ENCODE data around the gene RGS12. TPM values are rescaled to one million over a fixed set of nuclear protein-coding genes. Genes with fewer than 3 reads are reported as not detected.

RGS12 gene
- total and polyA plus RNA-seq, 2 of the 13 experiments (the other 11 are each of a cell fraction or from before 2014, with no cell fraction given), result 21.0 to 27.7 TPM

- H3K27me3 ChIP-seq (ENCODE audit: control insufficient read depth in 1 of 2, insufficient read depth in 2 of 2, low read length in 2 of 2), result no peaks in the 10 kb centered on the region
- peaks cover 16% of the 10 kb centered on the region for H3K4me1 ChIP-seq (ENCODE audit: insufficient read depth, low read length)
- intact Hi-C loops (cut with micrococcal nuclease; ENCODE audit: unreplicated experiment) (no loop called here), in situ Hi-C loops (cut with HindIII; ENCODE audit: extremely low pct_ligation_motif_present, low pct_unique_long_range_greater_than_20kb) (no loop called here)
- ATAC-seq, result no peak
- H3K9ac ChIP-seq (ENCODE audit: insufficient read depth, low read depth, low read length), result no peak overlapping the region
- no peak overlapping the region for H3K4me2 ChIP-seq (ENCODE audit: low read depth, low read length)
- DNase-seq (ENCODE audit: low spot score), result no peak
- H2AFZ ChIP-seq (ENCODE audit: low read length), result no peak overlapping the region
- FAIRE-seq, result no peak
- no peaks in the 10 kb centered on the region for H4K20me1 ChIP-seq (ENCODE audit: insufficient read depth, low read length)
- no peak overlapping the region for H3K4me3 ChIP-seq (replicated peaks in 1 of 3; ENCODE audit: insufficient read depth in 1 of 3, low read depth in 2 of 3, low read length in 3 of 3)
- peaks cover 0 to 4% of the 10 kb centered on the region in 2 experiments; a peak in 2 of 5 replicates for H3K36me3 ChIP-seq (replicated peaks in 1 of 2; ENCODE audit: control insufficient read depth in 1 of 2, insufficient read depth in 2 of 2, low read length in 2 of 2)
- no TSS peak for BruUV-seq (replicated peaks)
- H3K9me3 ChIP-seq (ENCODE audit: low read length), result no peaks in the 10 kb centered on the region
- H3K79me2 ChIP-seq (ENCODE audit: insufficient read depth, low read length), result peaks cover 14% of the 10 kb centered on the region
- no peak for TF ChIP-seq ZBTB8A (CRISPR knock-in tag; IDR thresholded peaks at IDR 0.05; ENCODE audit: borderline replicate concordance, low read depth)
- WGBS (ENCODE audit: low lambda C conversion rate), result 98% methylated on average over 6 of the region's 6 CpGs
- no peak overlapping the region for H3K27ac ChIP-seq (ENCODE audit: extremely low read length, insufficient read depth, low read length)
- POLR2A ChIA-PET, result no interaction called here
- CTCF ChIA-PET (ENCODE audit: low intra/inter-chr PET ratio, low total read pairs), result no interaction called here
Observed at GRCh38 chr4:3337357-3337732, 44.5 kb downstream of the RGS12 start.

GRCh38 chr4:3337811-3338210 lies 45.0 kb downstream of the RGS12 start:
- no peaks in the 10 kb centered on the region for H3K27me3 ChIP-seq (ENCODE audit: control insufficient read depth in 1 of 2, insufficient read depth in 2 of 2, low read length in 2 of 2)
- H3K79me2 ChIP-seq (ENCODE audit: insufficient read depth, low read length), result peaks cover 13% of the 10 kb centered on the region
- POLR2A ChIA-PET, result no interaction called here

More at GRCh38 chr4:3337811-3338210, 45.0 kb downstream of the RGS12 start:
- H3K4me3 ChIP-seq (replicated peaks in 1 of 3; ENCODE audit: insufficient read depth in 1 of 3, low read depth in 2 of 3, low read length in 3 of 3), result no peak overlapping the region
- H4K20me1 ChIP-seq (ENCODE audit: insufficient read depth, low read length), result no peaks in the 10 kb centered on the region
- no peak overlapping the region for H2AFZ ChIP-seq (ENCODE audit: low read length)
- TF ChIP-seq ZNF674 (CRISPR knock-in tag; IDR thresholded peaks at IDR 0.05; ENCODE audit: low read depth) (no peak), ZNF543 (CRISPR knock-in tag; IDR thresholded peaks at IDR 0.05) (no peak)
- no peak for FAIRE-seq
- H3K9ac ChIP-seq (ENCODE audit: insufficient read depth, low read depth, low read length), result no peak overlapping the region
- H3K9me3 ChIP-seq (ENCODE audit: low read length), result no peaks in the 10 kb centered on the region
- H3K4me1 ChIP-seq (ENCODE audit: insufficient read depth, low read length), result peaks cover 21% of the 10 kb centered on the region
- in situ Hi-C loops (cut with HindIII; ENCODE audit: extremely low pct_ligation_motif_present, low pct_unique_long_range_greater_than_20kb), result no loop called here
- BruUV-seq (replicated peaks), result no TSS peak
- no peak for ATAC-seq
- CTCF ChIA-PET (ENCODE audit: low intra/inter-chr PET ratio, low total read pairs), result no interaction called here
- intact Hi-C loops (cut with micrococcal nuclease; ENCODE audit: unreplicated experiment), result no loop called here
- H3K36me3 ChIP-seq (replicated peaks in 1 of 2; ENCODE audit: control insufficient read depth in 1 of 2, insufficient read depth in 2 of 2, low read length in 2 of 2), result peaks cover 0 to 4% of the 10 kb centered on the region in 2 experiments; a peak in 2 of 5 replicates
- no peak overlapping the region for H3K4me2 ChIP-seq (ENCODE audit: low read depth, low read length)
- no peak for DNase-seq (ENCODE audit: low spot score)
- WGBS (ENCODE audit: low lambda C conversion rate), result 92% methylated on average over 8 of the region's 8 CpGs
- H3K27ac ChIP-seq (ENCODE audit: extremely low read length, insufficient read depth, low read length), result no peak overlapping the region

Data from HepG2 (cell line).